COR-L47 (cell line): Measurements from ENCODE around the gene PSD.
"Not testable (repeated sequence)": the region's sequence is repeated elsewhere in the genome, so short reads cannot be mapped to it uniquely, and the experiment has no call there.

ENCODE experiments used
- DNase-seq: peaks from one replicate; lab custom pipeline; 2025; lab: John Stamatoyannopoulos, UW

PSD gene

DNA sequence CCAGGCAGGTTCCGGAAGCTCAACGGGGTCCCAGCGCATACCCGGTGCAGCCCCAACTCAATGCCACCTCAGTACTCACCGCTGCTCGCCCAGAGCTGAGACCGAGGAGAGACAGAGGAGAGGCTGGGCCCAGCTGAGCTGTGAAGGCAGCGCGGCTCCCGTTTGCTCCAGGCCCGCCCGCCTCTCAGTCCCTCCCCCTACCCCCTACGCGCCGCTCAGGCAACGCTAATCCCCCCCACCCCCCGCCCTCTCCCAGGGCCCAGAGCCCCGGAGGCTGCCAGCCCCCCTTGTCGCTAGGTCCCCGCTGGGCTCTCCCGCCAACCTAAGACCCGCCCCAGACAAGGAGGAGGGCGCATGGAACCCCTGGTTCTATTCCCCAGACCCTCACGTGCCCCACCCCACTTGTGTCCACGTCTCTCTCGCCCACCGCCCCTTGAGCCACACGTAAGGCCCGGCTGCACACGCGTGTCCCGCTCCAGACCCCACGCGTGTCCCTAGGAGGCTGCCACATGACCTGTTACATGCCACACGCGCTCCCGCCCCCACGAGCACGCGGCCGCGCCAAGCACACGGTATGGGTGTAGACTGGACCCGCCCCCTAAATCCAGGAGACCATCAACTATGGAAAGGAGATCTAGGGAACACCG lies at the start of gene PSD:
Gene PSD (minus strand): TSS at position 164 of the 647 bp plus-strand sequence. CDS start 1,747 bp downstream, outside the sequence.
- DNase-seq = peak; percentile 71

DNA sequence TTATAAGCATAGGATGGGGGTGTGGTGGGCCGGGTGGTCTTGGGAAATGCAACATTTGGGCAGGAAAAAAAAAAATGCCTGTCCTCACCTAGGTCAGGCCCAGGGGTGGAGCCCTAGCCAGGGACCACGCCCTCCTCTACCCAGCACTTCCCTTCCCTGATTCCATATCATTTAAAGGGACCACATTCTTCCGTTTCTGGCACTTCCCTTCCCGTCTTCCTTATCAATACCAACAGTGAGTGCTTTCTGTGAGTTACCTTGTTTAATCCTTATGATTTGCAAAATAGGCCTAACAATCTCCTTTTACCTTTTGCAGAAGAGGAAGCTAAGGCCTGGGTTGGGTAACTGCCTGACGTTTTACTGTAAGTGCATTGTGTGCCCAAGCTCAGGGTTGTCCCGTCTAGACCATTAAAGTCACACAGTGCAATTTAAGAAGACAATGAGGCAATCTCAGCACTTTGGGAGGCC lies 49.4 kb upstream of the PSD start:
- no peak for DNase-seq

DNA sequence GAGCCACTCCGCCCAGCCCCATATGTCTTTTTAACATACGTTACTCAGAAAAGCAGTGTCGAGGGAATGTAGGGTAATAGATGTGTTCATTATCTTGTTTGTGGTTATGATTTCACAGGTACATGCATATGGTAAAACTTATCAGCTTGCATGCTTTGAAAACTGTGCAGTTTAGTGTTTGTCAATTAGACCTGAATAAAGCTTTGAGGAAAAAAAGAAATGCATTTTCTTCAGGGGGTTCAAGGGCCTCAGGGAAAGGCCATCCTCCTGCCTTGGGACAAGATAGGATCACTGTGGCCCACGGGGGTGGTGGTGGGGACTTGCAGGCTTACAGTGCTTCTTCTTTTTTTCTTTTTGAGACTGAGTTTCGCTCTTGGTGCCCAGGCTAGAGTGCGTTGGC lies 48.7 kb upstream of the PSD start:
- DNase-seq = no peak

- no peak for DNase-seq
Measured at GRCh38 chr10:102465466-102465865, 46.9 kb upstream of the PSD start.

DNA sequence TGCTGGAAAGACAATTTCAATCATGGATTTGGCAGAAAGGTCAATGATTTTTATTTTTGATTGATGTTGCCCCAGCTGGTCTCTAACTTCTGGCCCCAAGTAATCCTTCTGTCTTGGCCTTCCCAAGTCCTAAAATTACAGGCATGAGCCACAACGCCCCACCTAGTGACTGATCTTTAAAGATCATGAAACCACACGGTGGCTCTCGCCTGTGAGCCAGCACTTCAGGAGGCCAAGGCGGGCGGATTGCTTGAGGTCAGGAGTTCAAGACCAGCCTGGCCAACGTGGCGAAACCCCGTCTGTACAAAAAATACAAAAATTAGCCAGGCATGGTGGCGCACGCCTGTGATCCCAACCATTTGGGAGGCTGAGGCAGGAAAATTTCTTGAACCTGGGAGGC lies 45.4 kb upstream of the PSD start:
- DNase-seq = no peak

DNA sequence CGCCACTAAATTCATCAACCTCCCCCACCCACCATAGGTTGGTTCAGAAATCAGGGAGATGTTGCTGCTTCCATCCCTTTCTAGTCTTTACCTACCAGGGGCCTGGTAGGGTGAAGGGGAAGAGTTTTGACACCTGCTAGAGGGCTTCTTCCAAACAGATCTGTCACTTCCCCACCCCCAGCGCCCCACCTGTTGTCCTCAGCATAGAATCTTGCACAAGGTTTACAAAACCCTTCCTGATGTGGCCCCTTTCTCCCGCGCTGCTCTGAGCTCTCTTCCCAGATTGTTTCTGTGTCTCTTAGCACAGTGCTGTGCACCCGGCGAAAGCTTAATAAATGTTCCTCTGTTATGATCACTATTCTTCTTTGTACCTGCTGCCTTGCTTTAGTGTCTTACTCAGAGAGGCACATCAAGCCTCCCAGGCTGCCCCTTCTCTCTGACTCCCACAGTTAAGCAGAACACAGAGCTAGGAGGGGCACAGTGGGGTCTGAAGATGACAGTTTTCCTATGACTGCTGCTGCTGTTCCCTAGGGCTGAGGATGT lies 44.0 kb upstream of the PSD start:
- DNase-seq = no peak

- DNase-seq = peak; percentile 87
Measured at GRCh38 chr10:102461187-102462054, 42.8 kb upstream of the PSD start.

GRCh38 chr10:102460836-102461186 lies 42.2 kb upstream of the PSD start:
- DNase-seq = no peak

GRCh38 chr10:102458656-102459055 lies 40.1 kb upstream of the PSD start:
- no peak for DNase-seq

DNA sequence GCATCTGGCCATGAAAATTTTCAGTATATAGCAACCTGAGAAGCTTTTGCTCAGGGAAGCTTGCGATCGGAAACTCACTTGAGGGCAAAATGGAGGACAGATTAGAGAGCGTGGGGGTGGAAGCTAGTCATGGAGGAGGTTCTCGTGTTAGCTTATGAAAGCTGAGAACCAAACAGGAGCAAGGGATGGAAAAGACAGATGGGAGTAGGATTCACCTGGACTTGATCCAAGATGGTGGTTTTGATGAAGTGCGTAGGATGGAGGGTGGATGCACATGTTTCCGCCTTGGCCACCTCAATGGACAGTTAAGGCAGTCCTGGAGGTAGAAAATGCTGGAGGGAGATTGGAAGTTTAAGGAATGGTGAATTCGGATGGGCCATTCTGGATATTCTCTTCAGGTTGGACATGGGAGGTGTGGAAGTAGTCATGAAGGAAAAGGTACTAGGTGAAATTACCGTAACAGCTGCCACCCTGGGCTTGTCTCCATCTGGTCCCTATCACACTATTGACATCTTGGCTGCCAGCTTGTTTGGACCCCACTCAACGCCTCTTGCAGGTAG lies 39.1 kb upstream of the PSD start:
- DNase-seq = no peak

GRCh38 chr10:102455893-102456471 lies 37.4 kb upstream of the PSD start:
- no peak for DNase-seq

DNA sequence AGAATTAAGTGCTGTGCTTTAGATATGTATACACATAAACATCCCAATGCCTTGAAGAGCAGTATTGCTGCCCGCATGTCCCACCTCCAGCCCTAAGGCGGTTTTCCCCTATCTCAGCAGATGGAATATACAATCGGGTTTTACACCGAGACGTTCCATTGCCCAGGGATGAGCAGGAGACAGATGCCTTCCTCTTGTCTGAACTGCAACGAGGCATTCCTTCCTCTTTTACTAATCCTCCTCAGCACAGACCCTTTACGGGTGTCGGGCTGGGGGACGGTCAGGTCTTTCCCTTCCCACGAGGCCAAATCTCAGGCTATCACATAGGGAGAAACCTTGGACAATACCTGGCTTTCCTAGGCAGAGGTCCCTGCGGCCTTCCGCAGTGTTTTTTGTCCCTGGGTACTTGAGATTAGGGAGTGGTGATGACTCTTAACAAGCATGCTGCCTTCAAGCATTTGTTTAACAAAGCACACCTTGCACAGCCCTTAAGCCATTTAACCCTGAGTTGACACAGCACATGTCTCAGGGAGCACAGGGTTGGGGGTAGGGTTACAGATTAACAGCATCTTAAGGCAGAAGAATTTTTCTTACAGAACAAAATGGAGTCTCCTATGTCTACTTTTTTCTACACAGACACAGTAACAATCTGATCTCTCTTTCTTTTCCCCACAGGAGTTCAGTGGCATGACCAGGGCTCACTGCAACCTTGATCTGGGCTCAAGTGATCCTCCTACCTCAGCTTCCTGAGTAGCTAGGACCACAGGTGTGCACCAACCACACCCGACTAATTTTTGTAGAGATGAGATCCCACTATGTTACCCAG lies 36.3 kb upstream of the PSD start:
- DNase-seq = not testable (repeated sequence)

GRCh38 chr10:102453502-102453901 lies 34.9 kb upstream of the PSD start:
- no peak for DNase-seq

DNA sequence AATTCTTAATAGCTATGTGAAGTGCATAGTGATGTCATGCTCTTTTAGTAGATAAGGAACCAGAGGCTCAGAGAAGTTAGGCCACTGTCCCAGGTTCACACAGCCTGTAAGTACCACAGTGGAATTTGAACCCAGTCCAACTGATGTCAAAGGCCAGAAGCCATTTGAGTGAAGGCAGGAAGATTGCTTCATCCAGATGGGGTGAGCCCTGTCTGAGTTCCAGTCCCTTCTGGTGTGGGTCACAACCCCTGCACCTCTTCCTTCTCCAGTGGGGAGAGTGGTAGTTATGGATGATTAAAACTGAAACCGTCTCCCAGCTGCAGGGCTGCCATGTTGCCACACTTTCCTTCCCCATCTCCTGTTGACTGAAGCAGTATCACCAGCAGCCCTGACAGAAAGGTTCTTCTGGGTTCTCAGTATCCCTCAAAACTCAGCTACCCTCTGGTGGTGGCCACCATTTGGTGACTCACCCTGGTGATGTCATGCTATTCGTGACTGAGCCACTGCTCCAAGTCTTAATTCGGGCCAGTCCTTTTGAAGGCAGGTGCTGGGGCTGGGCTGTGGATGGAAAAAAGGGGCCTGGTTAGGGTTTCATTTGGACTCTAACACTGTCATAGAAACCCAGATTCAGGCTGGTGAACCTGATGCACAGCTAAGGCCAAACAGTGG lies 34.2 kb upstream of the PSD start:
- no peak for DNase-seq

- no peak for DNase-seq
Measured at GRCh38 chr10:102451105-102451969, 32.8 kb upstream of the PSD start, which contains the start of gene C10orf95. Gene C10orf95, minus strand, starts transcription at chr10:102451543. Its CDS starts 450 bp downstream, at chr10:102451093.

DNA sequence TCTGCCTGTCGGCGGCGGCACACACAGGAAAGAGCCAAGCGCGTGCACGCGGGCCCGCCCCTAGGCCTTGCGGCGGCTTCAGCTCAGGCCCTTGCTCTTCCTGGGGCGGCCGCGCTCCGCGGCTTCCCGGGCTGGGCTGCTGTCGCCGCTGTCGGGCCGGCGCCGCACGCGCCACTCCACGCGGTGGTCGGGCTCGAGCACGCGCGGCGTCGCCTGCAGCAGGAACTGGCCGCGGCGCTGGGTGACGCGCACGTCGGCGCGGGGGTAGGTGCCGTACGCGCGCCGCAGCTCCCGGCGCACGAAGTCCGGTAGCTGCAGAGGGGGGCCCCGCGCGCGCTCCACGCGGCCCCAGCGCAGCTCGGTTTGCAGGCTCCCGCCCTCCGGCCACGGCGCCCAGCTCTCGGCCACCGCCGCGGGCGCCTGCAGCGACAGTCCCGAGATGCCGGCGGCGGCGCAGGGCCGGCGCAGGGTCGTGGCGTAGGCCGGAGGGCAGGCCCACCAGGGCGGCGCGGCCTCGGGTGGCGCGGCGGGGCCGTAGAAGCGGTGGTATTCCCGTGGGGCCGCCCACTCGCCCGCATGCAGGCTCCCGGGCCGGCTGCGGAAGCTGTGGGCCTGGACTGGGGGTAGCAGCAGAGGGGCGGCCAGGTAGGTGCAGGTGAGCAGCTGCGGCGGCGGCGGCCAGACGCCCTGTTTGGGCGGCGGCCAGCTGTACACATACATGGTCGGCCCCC lies 32.0 kb upstream of the PSD start:
- peak; percentile 74 for DNase-seq

- no peak for DNase-seq
Measured at GRCh38 chr10:102450124-102450373, 31.5 kb upstream of the PSD start.

DNA sequence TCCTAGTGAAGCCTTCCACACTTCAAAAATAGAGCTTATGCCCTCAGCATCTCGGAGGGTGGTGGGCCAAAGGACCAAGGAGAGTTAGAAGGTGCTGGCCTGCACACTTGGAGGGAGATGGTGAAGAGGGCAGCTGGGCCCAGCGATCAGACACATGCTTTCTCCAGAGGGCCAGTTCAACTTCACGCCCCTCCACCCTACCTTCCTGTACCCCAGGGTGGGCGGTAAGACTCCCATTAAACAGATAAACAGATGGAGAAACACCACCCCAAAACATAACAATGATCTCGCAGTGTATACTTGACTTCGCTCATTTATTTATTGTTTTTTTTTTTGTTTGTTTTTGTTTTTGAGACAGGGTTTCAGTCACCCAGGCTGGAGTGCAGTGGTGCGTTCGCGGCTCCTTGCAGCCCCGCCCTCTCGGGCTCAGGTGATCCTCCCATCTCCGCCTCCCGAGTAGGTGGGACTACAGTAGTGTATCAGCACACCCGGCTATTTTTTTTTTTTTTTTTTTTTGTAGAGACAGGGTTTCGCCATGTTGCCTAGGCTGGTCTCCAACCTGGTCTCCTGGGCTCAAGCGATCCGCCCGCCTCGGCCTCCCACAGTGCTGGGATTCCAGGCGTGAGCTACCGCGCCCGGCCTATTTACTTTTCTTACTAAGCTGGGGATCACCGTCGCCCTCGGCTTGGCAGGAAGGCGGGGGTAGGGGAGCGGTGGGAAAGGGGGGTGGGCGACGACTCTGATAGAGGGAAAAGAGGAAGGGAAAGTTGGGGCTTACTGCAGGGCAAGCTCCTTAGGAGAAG lies 30.9 kb upstream of the PSD start:
- DNase-seq = peak; percentile 59

GRCh38 chr10:102444851-102445250 lies 26.3 kb upstream of the PSD start:
- no peak for DNase-seq
